H9 (cell line): Measurements from ENCODE around the gene S100A3. TPM values are rescaled to one million over a fixed set of nuclear protein-coding genes. Genes with fewer than 3 reads are reported as not detected.

Source experiments
- DNase-seq: peaks from one replicate; pipeline ENCODE4 v3.0.0-alpha.2; 2017
- H2AFZ ChIP-seq: one replicate; pipeline ENCODE4 v1.6.1; 2013; ENCODE audit warnings: mild to moderate bottlenecking, low read length, control low read depth, moderate library complexity
- H2AK5ac ChIP-seq: 2 replicates; pipeline ENCODE4 v1.6.1; 2013; ENCODE audit warnings: low read length, control low read depth, mixed read lengths; ENCODE audit not compliant: insufficient read length
- H2BK120ac ChIP-seq: one replicate; pipeline ENCODE4 v1.6.1; 2013; ENCODE audit warnings: low read depth, mild to moderate bottlenecking, low read length, control low read depth, inconsistent platforms; ENCODE audit not compliant: poor library complexity, severe bottlenecking
- H2BK12ac ChIP-seq: 2 replicates; pipeline ENCODE4 v1.6.1; 2013; ENCODE audit warnings: low read length, control low read depth, mixed read lengths, low read depth; ENCODE audit not compliant: insufficient read length
- H2BK15ac ChIP-seq: 2 replicates; pipeline ENCODE4 v1.6.1; 2013; ENCODE audit warnings: low read depth, low read length, control low read depth
- H2BK20ac ChIP-seq: one replicate; pipeline ENCODE4 v1.6.1; 2013; ENCODE audit warnings: low read depth, mild to moderate bottlenecking, low read length, control low read depth, inconsistent platforms; ENCODE audit not compliant: poor library complexity, severe bottlenecking
- H2BK5ac ChIP-seq: 2 replicates; pipeline ENCODE4 v1.6.1; 2013; ENCODE audit warnings: low read length, control low read depth, mixed read lengths; ENCODE audit not compliant: insufficient read length
- H3K14ac ChIP-seq: 2 replicates; pipeline ENCODE4 v1.6.1; 2013; ENCODE audit warnings: low read length, control low read depth; ENCODE audit not compliant: insufficient read depth
- H3K18ac ChIP-seq: 2 replicates; pipeline ENCODE4 v1.6.1; 2013; ENCODE audit warnings: low read depth, mild to moderate bottlenecking, mixed read lengths, low read length, control low read depth; ENCODE audit not compliant: insufficient read length
- H3K23ac ChIP-seq: 2 replicates; pipeline ENCODE4 v1.6.1; 2013; ENCODE audit warnings: low read length, control low read depth, mixed read lengths, low read depth; ENCODE audit not compliant: insufficient read length
- H3K23me2 ChIP-seq: 2 replicates; pipeline ENCODE4 v1.6.1; 2013; ENCODE audit warnings: low read depth, mild to moderate bottlenecking, mixed read lengths, low read length, control low read depth; ENCODE audit not compliant: insufficient read length, poor library complexity, severe bottlenecking
- H3K27ac ChIP-seq: 2 replicates; pipeline ENCODE4 v1.5.1; 2013; ENCODE audit warnings: low read length, control low read depth, mixed read lengths, low read depth; ENCODE audit not compliant: insufficient read length
- H3K27me3 ChIP-seq: 2 replicates; pipeline ENCODE4 v1.6.1; 2013; ENCODE audit warnings: low read length, control low read depth, inconsistent platforms; ENCODE audit not compliant: insufficient read depth
- H3K4ac ChIP-seq: 2 replicates; pipeline ENCODE4 v1.6.1; 2013; ENCODE audit warnings: low read depth, mild to moderate bottlenecking, control low read depth, inconsistent platforms, low read length, moderate library complexity
- H3K4me1 ChIP-seq: 2 replicates; pipeline ENCODE4 v1.6.1; 2013; ENCODE audit warnings: low read length, control low read depth, inconsistent platforms; ENCODE audit not compliant: insufficient read depth
- H3K4me2 ChIP-seq: 2 replicates; pipeline ENCODE4 v1.6.1; 2013; ENCODE audit warnings: low read length, control low read depth, mixed read lengths; ENCODE audit not compliant: insufficient read length, insufficient read depth
- H3K56ac ChIP-seq: 2 replicates; pipeline ENCODE4 v1.6.1; 2013; ENCODE audit warnings: low read depth, mild to moderate bottlenecking, mixed read lengths, low read length, control low read depth; ENCODE audit not compliant: insufficient read length
- H3K79me1 ChIP-seq: 2 replicates; pipeline ENCODE4 v1.6.1; 2013; ENCODE audit warnings: low read depth, mild to moderate bottlenecking, moderate library complexity, low read length, control low read depth, inconsistent platforms; ENCODE audit not compliant: insufficient read depth, poor library complexity, severe bottlenecking
- H3K79me2 ChIP-seq: 2 replicates; pipeline ENCODE4 v1.6.1; 2013; ENCODE audit warnings: low read length, control low read depth, inconsistent platforms; ENCODE audit not compliant: insufficient read depth
- H3K9ac ChIP-seq: 2 replicates; pipeline ENCODE4 v1.6.1; 2013; ENCODE audit warnings: low read length, control low read depth, mixed read lengths; ENCODE audit not compliant: insufficient read length; ENCODE audit errors: extremely low read depth
- H3K9me3 ChIP-seq: one replicate; pipeline ENCODE4 v1.6.1; 2013; ENCODE audit warnings: low read depth, low read length, inconsistent platforms; ENCODE audit not compliant: control insufficient read depth
- H3T11ph ChIP-seq: one replicate; pipeline ENCODE4 v1.6.1; 2013; ENCODE audit warnings: mild to moderate bottlenecking, low read length, control low read depth, inconsistent platforms
- H4K20me1 ChIP-seq: one replicate; pipeline ENCODE4 v1.6.1; 2013; ENCODE audit not compliant: control insufficient read depth, insufficient read length, insufficient read depth
- H4K5ac ChIP-seq: 2 replicates; pipeline ENCODE4 v1.6.1; 2013; ENCODE audit warnings: low read depth, mild to moderate bottlenecking, mixed read lengths, low read length, control low read depth; ENCODE audit not compliant: insufficient read length
- H4K8ac ChIP-seq: replicated peaks from 2 replicates; pipeline ENCODE4 v1.6.1; 2013; ENCODE audit warnings: low read length, control low read depth, mixed read lengths, low read depth; ENCODE audit not compliant: insufficient read length
- H4K91ac ChIP-seq: 2 replicates; pipeline ENCODE4 v1.6.1; 2013; ENCODE audit warnings: low read depth, mild to moderate bottlenecking, moderate library complexity, mixed read lengths, low read length, control low read depth; ENCODE audit not compliant: insufficient read length
- H3K27ac Mint-ChIP-seq, 3 experiments: 2 replicates in 2 of 3; 3 replicates in 1 of 3; pipeline ENCODE4 v1.8.0; 2020 to 2021; ENCODE audit warnings: mixed read lengths in 3 of 3, mild to moderate bottlenecking in 1 of 3, moderate library complexity in 1 of 3
- H3K27me3 Mint-ChIP-seq: 2 replicates; pipeline ENCODE4 v1.8.0; 2021; ENCODE audit warnings: low read depth, mild to moderate bottlenecking, moderate library complexity, mixed read lengths
- H3K36me3 Mint-ChIP-seq, 3 experiments: 2 replicates in 2 of 3; 3 replicates in 1 of 3; pipeline ENCODE4 v1.8.0; 2020 to 2021; ENCODE audit warnings: low read depth in 3 of 3, mixed read lengths in 3 of 3; ENCODE audit not compliant: insufficient read depth in 1 of 3
- H3K4me1 Mint-ChIP-seq, 2 experiments: 2 replicates each; pipeline ENCODE4 v1.8.0; 2020; ENCODE audit warnings: mixed read lengths in 2 of 2
- H3K4me3 Mint-ChIP-seq, 2 experiments: 2 replicates in 1 of 2; 3 replicates in 1 of 2; pipeline ENCODE4 v1.8.0; 2020 to 2021; ENCODE audit warnings: mild to moderate bottlenecking in 2 of 2, mixed read lengths in 2 of 2, moderate library complexity in 1 of 2
- H3K9me3 Mint-ChIP-seq, 2 experiments: 2 replicates in 1 of 2; 3 replicates in 1 of 2; pipeline ENCODE4 v1.8.0; 2020; ENCODE audit warnings: mild to moderate bottlenecking in 2 of 2, mixed read lengths in 2 of 2, moderate library complexity in 1 of 2
- CTCF ChIP-seq: fragments of 200-600 bp; sonication (generic); conservative IDR thresholded peaks from 3 replicates; pipeline ENCODE4 v1.8.0; 2021; ENCODE audit warnings: antibody characterized with exemption, mild to moderate bottlenecking
- WGBS: extraction: QIAGEN DNeasy Blood & Tissue Kit; methylation state at CpG from one replicate; pipeline ENCODE4 v1.1.7; 2013; ENCODE audit warnings: missing lambda C conversion rate, low lambda C conversion rate, mixed read lengths; ENCODE audit not compliant: insufficient read length; ENCODE audit errors: extremely low coverage; 5-methylcytosine and 5-hydroxymethylcytosine counted together
- total RNA-seq: library from RNA; stranded (reverse); gene quantifications from 2 replicates; pipeline ENCODE4 v1.2.1, GENCODE V29; 2021

Gene S100A3
- total RNA-seq, 1 experiment from 2014 or later = not detected

DNA sequence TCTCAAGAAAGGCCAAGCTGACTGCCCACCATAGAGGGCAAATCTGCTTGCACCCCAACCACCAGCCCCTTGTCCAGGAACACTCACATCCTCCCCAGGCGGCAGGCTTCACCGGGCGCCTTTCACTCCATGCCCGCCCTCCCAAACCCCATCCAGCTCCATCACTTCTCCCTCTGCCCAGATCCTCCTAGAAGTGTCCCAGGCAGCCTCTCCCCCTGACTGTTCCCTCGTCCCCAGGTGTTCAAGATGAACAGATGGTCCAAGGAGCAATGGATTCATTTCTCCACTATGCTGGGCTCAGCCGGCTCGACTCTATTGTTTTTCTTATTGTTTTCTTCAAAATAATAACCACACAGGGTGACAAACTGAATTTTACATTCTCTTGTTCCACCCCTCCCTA, 35.4 kb downstream of the S100A3 start:
- H2AK5ac ChIP-seq = no peak overlapping the region
- WGBS = no CpG with 5 or more reads among the region's 7 CpGs
- no peaks in the 10 kb centered on the region for H3K79me1 ChIP-seq
- H3K9ac ChIP-seq = no peak overlapping the region
- Mint-ChIP-seq H3K9me3 (no peaks in the 10 kb centered on the region; a peak in 1 of 5 replicates), H3K4me3 (no peak overlapping the region), H3K27ac (no peak overlapping the region), H3K36me3 (no peaks in the 10 kb centered on the region), H3K4me1 (peaks cover 10 to 13% of the 10 kb centered on the region in 2 experiments; a peak in 2 of 4 replicates), H3K27me3 (peaks cover 77% of the 10 kb centered on the region)
- no peak for DNase-seq
- H3T11ph ChIP-seq = no peak overlapping the region
- no peak overlapping the region for H4K8ac ChIP-seq
- H2BK15ac ChIP-seq = no peak overlapping the region
- H4K5ac ChIP-seq = no peak overlapping the region
- no peaks in the 10 kb centered on the region; the same call in 1 of the 2 replicates for H3K27me3 ChIP-seq
- H2AFZ ChIP-seq = no peak overlapping the region
- no peak for TF ChIP-seq CTCF
- H3K56ac ChIP-seq = no peak overlapping the region
- no peaks in the 10 kb centered on the region for H4K20me1 ChIP-seq
- no peak overlapping the region for H3K4me2 ChIP-seq
- no peak overlapping the region for H2BK20ac ChIP-seq
- H2BK5ac ChIP-seq = no peak overlapping the region
- no peak overlapping the region for H2BK12ac ChIP-seq
- H3K18ac ChIP-seq = no peak overlapping the region
- H3K23ac ChIP-seq = no peak overlapping the region
- H3K4me1 ChIP-seq = no peaks in the 10 kb centered on the region
- H3K79me2 ChIP-seq = no peaks in the 10 kb centered on the region
- no peak overlapping the region for H2BK120ac ChIP-seq
- no peak overlapping the region for H3K14ac ChIP-seq
- no peaks in the 10 kb centered on the region for H3K23me2 ChIP-seq
- H3K4ac ChIP-seq = no peak overlapping the region
- H3K9me3 ChIP-seq = no peaks in the 10 kb centered on the region
- H4K91ac ChIP-seq = no peak overlapping the region
- H3K27ac ChIP-seq = no peak overlapping the region
